DMS53 treated with DMSO at 0.1 percent for 48 hours (cell line): ENCODE results near the gene MACROH2A1.

Experiments used
- DNase-seq: peaks from one replicate; lab custom pipeline; 2025; ENCODE audit not compliant: unreplicated experiment; lab: John Stamatoyannopoulos, UW

MACROH2A1 gene

DNA sequence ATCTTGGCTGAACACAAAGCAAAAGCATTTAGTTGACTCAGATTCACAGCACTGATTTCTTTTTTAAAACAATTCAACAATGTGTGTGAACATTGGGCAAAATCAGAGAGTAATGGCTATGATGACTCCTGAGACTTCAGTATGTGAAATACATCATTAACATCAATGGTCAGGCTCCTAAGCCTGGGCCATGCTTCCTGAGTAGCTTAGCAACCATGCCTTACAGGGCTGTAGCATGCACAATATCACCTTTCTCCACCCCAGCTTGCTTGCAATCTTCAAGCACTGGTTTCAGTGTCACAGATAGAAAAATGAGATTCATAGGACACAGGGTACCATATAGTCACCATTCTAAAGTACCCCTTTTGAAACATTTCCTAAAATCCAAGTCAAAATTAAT is 41.3 kb downstream of the MACROH2A1 start:
- no peak for DNase-seq

GRCh38 chr5:135356522-135357318 is 42.3 kb downstream of the MACROH2A1 start:
- no peak for DNase-seq

GRCh38 chr5:135355169-135355568 is 43.9 kb downstream of the MACROH2A1 start:
- DNase-seq, result no peak

- no peak for DNase-seq
Observed at GRCh38 chr5:135353952-135354721, 44.9 kb downstream of the MACROH2A1 start.

DNA sequence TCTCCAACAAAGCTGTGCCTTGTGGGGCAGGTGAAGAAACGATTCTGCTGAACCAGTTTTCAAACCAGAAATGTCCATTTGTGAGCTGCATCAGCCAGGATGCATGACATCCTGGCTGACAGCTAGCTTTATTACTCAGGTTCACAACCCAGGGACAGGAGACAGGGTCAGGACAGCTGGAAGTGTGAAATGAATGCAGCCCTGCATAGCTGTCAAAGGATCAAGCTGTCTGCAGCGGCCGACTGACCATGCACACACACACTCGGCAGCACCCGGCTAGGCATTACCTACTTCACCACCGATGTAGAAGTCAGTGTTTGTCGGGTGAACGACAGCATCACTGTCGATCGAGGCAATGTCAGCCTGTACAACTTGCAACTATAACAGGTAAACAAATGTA is 48.5 kb downstream of the MACROH2A1 start:
- DNase-seq, result no peak

DNA sequence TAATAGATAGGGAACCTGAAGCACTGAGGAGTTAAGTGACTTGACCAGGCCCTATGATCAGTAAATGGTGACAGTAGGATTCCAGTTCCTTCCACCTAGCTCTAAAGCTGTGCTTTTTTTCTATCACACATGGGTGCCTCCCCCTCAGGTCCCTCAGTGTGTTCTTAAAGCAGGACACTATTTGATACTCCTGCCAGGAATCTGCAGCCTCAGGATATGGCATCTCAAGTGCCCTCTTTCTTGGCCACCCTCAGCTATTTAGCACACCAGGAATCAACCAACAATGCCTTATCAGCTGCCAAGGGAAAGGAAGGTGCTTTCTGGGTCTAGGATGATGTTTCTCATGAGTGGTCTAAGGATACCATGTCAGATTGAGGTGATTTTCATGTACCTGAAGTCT is 49.1 kb downstream of the MACROH2A1 start:
- DNase-seq, result no peak

DNA sequence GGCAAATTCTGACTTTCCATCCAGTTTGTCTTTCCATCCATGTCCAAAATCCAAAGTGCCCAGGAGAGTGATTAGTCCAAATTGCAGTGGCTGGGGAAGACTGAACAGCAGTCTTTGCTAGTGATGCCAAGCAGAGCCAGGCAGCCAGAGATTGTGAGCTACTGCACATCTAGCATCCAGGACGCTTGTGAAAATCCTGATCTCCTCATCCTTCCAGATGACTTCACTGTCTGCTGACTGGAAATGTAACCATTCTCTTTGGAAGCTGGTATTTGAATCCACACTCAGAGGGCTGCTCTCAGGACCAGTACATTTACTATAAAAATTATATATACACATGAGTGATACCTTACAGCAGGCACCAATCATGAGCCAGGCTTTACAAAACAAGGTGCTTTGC is 49.6 kb downstream of the MACROH2A1 start:
- no peak for DNase-seq

DNA sequence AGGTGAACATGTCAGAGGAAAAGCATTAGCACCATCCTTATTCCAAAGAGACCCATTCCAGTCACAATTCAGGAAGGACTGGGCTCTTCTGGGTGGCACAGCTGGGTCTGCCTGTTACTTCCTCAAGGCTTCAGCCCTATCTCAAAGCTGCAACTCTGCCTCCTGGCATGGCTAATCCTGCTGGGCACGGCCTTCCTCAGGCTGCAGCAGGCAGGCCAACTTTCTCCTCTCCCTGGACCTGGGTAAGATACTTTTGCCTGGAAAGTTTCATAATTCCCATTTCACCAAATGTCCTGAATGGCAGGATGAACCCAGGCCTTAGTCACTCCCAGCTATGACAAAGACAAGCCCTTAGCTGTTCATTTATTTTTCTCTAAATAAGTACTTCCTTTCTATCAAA is 50.1 kb downstream of the MACROH2A1 start:
- no peak for DNase-seq

- DNase-seq, result no peak
Observed at GRCh38 chr5:135347392-135347791, 51.6 kb downstream of the MACROH2A1 start.

- DNase-seq, result no peak
Observed at GRCh38 chr5:135345956-135346731, 52.9 kb downstream of the MACROH2A1 start.

- no peak for DNase-seq
Observed at GRCh38 chr5:135344349-135344748, 54.7 kb downstream of the MACROH2A1 start.

GRCh38 chr5:135343413-135343812 is 55.6 kb downstream of the MACROH2A1 start:
- DNase-seq, result no peak

DNA sequence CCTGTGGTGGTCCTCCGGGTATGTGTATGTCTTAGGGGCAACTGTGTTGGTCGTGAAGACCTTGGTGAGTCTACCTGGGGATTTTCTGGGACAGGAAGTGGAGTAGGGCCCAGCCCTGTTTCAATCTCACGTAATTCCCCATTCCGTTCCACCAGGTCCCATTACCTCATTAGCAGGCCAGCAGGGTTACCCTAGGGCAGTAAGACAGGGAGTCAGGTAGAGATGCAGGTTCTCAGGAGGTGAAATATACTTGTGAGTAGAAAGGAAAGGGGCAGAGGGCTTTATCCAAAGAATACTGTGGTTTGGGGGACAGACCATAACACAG is 56.5 kb downstream of the MACROH2A1 start:
- no peak for DNase-seq

GRCh38 chr5:135341696-135342550 is 57.1 kb downstream of the MACROH2A1 start:
- DNase-seq, result no peak

GRCh38 chr5:135341016-135341666 is 57.9 kb downstream of the MACROH2A1 start:
- DNase-seq, result no peak

GRCh38 chr5:135340568-135340967 is 58.5 kb downstream of the MACROH2A1 start:
- no peak for DNase-seq

GRCh38 chr5:135339623-135340022 is 59.4 kb downstream of the MACROH2A1 start:
- DNase-seq, result no peak

GRCh38 chr5:135339189-135339588 is 59.8 kb downstream of the MACROH2A1 start:
- no peak for DNase-seq

- DNase-seq, result no peak
Observed at GRCh38 chr5:135337064-135337463, 62.0 kb downstream of the MACROH2A1 start.
